Stimulated activated memory B cell treated with anti-CD40 and anti-IgM and Interleukin-4, amounts not matched to agents 10 μg/mL and 1 μg/mL and 100 μg/mL, for 72 hours (primary cell): ENCODE measurements around the gene ZMYND11.
"Not testable (repeated sequence)": the region's sequence is repeated elsewhere in the genome, so short reads cannot be mapped to it uniquely, and the experiment has no call there.

Source experiments
- ATAC-seq: fragments of 150-1000 bp; cut with Tn5 transposase; 2 replicates; pipeline ENCODE4 v1.10.0; 2021
- H3K27ac Mint-ChIP-seq: one replicate; pipeline ENCODE4 v1.8.0; 2022; ENCODE audit warnings: mild to moderate bottlenecking, mixed read lengths
- H3K27me3 Mint-ChIP-seq: one replicate; pipeline ENCODE4 v1.8.0; 2022; ENCODE audit warnings: mixed read lengths
- H3K36me3 Mint-ChIP-seq: one replicate; pipeline ENCODE4 v1.8.0; 2022; ENCODE audit warnings: mixed read lengths
- H3K4me1 Mint-ChIP-seq: one replicate; pipeline ENCODE4 v1.8.0; 2022; ENCODE audit warnings: mixed read lengths
- H3K4me3 Mint-ChIP-seq: one replicate; pipeline ENCODE4 v1.8.0; 2022; ENCODE audit warnings: mild to moderate bottlenecking, moderate library complexity, mixed read lengths
- H3K9me3 Mint-ChIP-seq: one replicate; pipeline ENCODE4 v1.8.0; 2022; ENCODE audit warnings: mixed read lengths

Gene ZMYND11

GRCh38 chr10:167383-167782 is 32.1 kb downstream of the ZMYND11 start:
- Mint-ChIP-seq H3K27ac (no peak overlapping the region), H3K36me3 (peaks cover 38% of the 10 kb centered on the region), H3K27me3 (no peaks in the 10 kb centered on the region), H3K9me3 (peaks cover 13% of the 10 kb centered on the region), H3K4me3 (no peak overlapping the region), H3K4me1 (peaks cover 42% of the 10 kb centered on the region)
- ATAC-seq, result no peak

- H3K27me3 Mint-ChIP-seq, result no peaks in the 10 kb centered on the region
- no peak overlapping the region for H3K27ac Mint-ChIP-seq
- H3K9me3 Mint-ChIP-seq, result peaks cover 6% of the 10 kb centered on the region
- H3K4me1 Mint-ChIP-seq, result peaks cover 7% of the 10 kb centered on the region
- no peak for ATAC-seq
- no peak overlapping the region for H3K4me3 Mint-ChIP-seq
- H3K36me3 Mint-ChIP-seq, result peaks cover 20% of the 10 kb centered on the region
These were observed 38.5 kb downstream of the ZMYND11 start for GRCh38 chr10:173741-174140.

GRCh38 chr10:176677-177076 is 41.4 kb downstream of the ZMYND11 start:
- no peak overlapping the region for H3K4me3 Mint-ChIP-seq
- H3K4me1 Mint-ChIP-seq, result peaks cover 4% of the 10 kb centered on the region
- no peak for ATAC-seq
- H3K27ac Mint-ChIP-seq, result no peak overlapping the region
- H3K9me3 Mint-ChIP-seq, result no peaks in the 10 kb centered on the region
- no peaks in the 10 kb centered on the region for H3K27me3 Mint-ChIP-seq
- peaks cover 13% of the 10 kb centered on the region for H3K36me3 Mint-ChIP-seq

- Mint-ChIP-seq H3K27me3 (no peaks in the 10 kb centered on the region), H3K27ac (no peak overlapping the region), H3K4me1 (peaks cover 13% of the 10 kb centered on the region), H3K36me3 (peaks cover 13% of the 10 kb centered on the region), H3K9me3 (no peaks in the 10 kb centered on the region), H3K4me3 (no peak overlapping the region)
- no peak for ATAC-seq
These were observed 43.0 kb downstream of the ZMYND11 start for GRCh38 chr10:178208-178607.

GRCh38 chr10:178723-179122 is 43.5 kb downstream of the ZMYND11 start:
- Mint-ChIP-seq H3K27ac (no peak overlapping the region), H3K9me3 (no peaks in the 10 kb centered on the region), H3K4me1 (peaks cover 15% of the 10 kb centered on the region), H3K4me3 (no peak overlapping the region), H3K36me3 (peaks cover 18% of the 10 kb centered on the region), H3K27me3 (no peaks in the 10 kb centered on the region)
- no peak for ATAC-seq

- Mint-ChIP-seq H3K27ac (no peak overlapping the region), H3K27me3 (no peaks in the 10 kb centered on the region), H3K36me3 (peaks cover 32% of the 10 kb centered on the region), H3K9me3 (peaks cover 5% of the 10 kb centered on the region), H3K4me1 (peaks cover 15% of the 10 kb centered on the region), H3K4me3 (no peak overlapping the region)
- no peak for ATAC-seq
These were observed 47.4 kb downstream of the ZMYND11 start for GRCh38 chr10:182441-183201.

- Mint-ChIP-seq H3K27ac (no peak overlapping the region), H3K27me3 (no peaks in the 10 kb centered on the region), H3K4me1 (peaks cover 15% of the 10 kb centered on the region), H3K9me3 (peaks cover 5% of the 10 kb centered on the region), H3K36me3 (peaks cover 38% of the 10 kb centered on the region), H3K4me3 (no peak overlapping the region)
- no peak for ATAC-seq
These were observed 48.9 kb downstream of the ZMYND11 start for GRCh38 chr10:184174-184573.

GRCh38 chr10:184911-185310 is 49.7 kb downstream of the ZMYND11 start:
- Mint-ChIP-seq H3K36me3 (peaks cover 39% of the 10 kb centered on the region), H3K4me3 (no peak overlapping the region), H3K27me3 (no peaks in the 10 kb centered on the region), H3K27ac (no peak overlapping the region), H3K9me3 (peaks cover 5% of the 10 kb centered on the region), H3K4me1 (peaks cover 15% of the 10 kb centered on the region)
- no peak for ATAC-seq

GRCh38 chr10:185571-185970 is 50.3 kb downstream of the ZMYND11 start:
- not testable (repeated sequence) for H3K27me3 Mint-ChIP-seq, H3K27ac Mint-ChIP-seq, H3K9me3 Mint-ChIP-seq, H3K4me3 Mint-ChIP-seq, ATAC-seq
- peaks cover 46% of the 10 kb centered on the region for H3K36me3 Mint-ChIP-seq
- H3K4me1 Mint-ChIP-seq, result peaks cover 15% of the 10 kb centered on the region

GRCh38 chr10:186911-187310 is 51.7 kb downstream of the ZMYND11 start:
- peaks cover 11% of the 10 kb centered on the region for H3K4me1 Mint-ChIP-seq
- no peak overlapping the region for H3K27ac Mint-ChIP-seq
- H3K9me3 Mint-ChIP-seq, result peaks cover 5% of the 10 kb centered on the region
- H3K36me3 Mint-ChIP-seq, result peaks cover 43% of the 10 kb centered on the region
- ATAC-seq, result no peak
- H3K27me3 Mint-ChIP-seq, result no peaks in the 10 kb centered on the region
- no peak overlapping the region for H3K4me3 Mint-ChIP-seq

GRCh38 chr10:188546-188945 is 53.3 kb downstream of the ZMYND11 start:
- Mint-ChIP-seq H3K4me3 (no peak overlapping the region), H3K36me3 (peaks cover 43% of the 10 kb centered on the region), H3K4me1 (peaks cover 13% of the 10 kb centered on the region), H3K27ac (no peak overlapping the region), H3K9me3 (peaks cover 5% of the 10 kb centered on the region), H3K27me3 (no peaks in the 10 kb centered on the region)
- ATAC-seq, result no peak

- Mint-ChIP-seq H3K4me3 (no peak overlapping the region), H3K36me3 (peaks cover 39% of the 10 kb centered on the region), H3K27ac (no peak overlapping the region), H3K27me3 (no peaks in the 10 kb centered on the region), H3K4me1 (peaks cover 17% of the 10 kb centered on the region), H3K9me3 (no peaks in the 10 kb centered on the region)
- ATAC-seq, result no peak
These were observed 55.0 kb downstream of the ZMYND11 start for GRCh38 chr10:190216-190615.

GRCh38 chr10:191703-192518 is 56.7 kb downstream of the ZMYND11 start:
- Mint-ChIP-seq H3K27ac (no peak overlapping the region), H3K4me1 (peaks cover 18% of the 10 kb centered on the region), H3K36me3 (peaks cover 39% of the 10 kb centered on the region), H3K4me3 (no peak overlapping the region), H3K9me3 (no peaks in the 10 kb centered on the region), H3K27me3 (no peaks in the 10 kb centered on the region)
- ATAC-seq, result no peak

- H3K27ac Mint-ChIP-seq, result no peak overlapping the region
- H3K36me3 Mint-ChIP-seq, result peaks cover 33% of the 10 kb centered on the region
- ATAC-seq, result no peak
- peaks cover 22% of the 10 kb centered on the region for H3K4me1 Mint-ChIP-seq
- no peaks in the 10 kb centered on the region for H3K27me3 Mint-ChIP-seq
- H3K9me3 Mint-ChIP-seq, result no peaks in the 10 kb centered on the region
- H3K4me3 Mint-ChIP-seq, result no peak overlapping the region
These were observed 59.0 kb downstream of the ZMYND11 start for GRCh38 chr10:194281-194680.

GRCh38 chr10:200405-200804 is 65.2 kb downstream of the ZMYND11 start:
- Mint-ChIP-seq H3K4me3 (no peak overlapping the region), H3K27me3 (no peaks in the 10 kb centered on the region), H3K9me3 (no peaks in the 10 kb centered on the region), H3K27ac (no peak overlapping the region), H3K4me1 (peaks cover 13% of the 10 kb centered on the region), H3K36me3 (peaks cover 3% of the 10 kb centered on the region)
- no peak for ATAC-seq

- no peak overlapping the region for H3K27ac Mint-ChIP-seq
- H3K4me1 Mint-ChIP-seq, result peaks cover 13% of the 10 kb centered on the region
- H3K4me3 Mint-ChIP-seq, result no peak overlapping the region
- no peaks in the 10 kb centered on the region for H3K27me3 Mint-ChIP-seq
- no peak for ATAC-seq
- H3K36me3 Mint-ChIP-seq, result peaks cover 10% of the 10 kb centered on the region
- no peaks in the 10 kb centered on the region for H3K9me3 Mint-ChIP-seq
These were observed 66.1 kb downstream of the ZMYND11 start for GRCh38 chr10:201328-201771.
